Sigmoid colon (tissue), 7 donors: ENCODE results near the gene KLHL1. TPM values are rescaled to one million over a fixed set of nuclear protein-coding genes. Genes with fewer than 3 reads are reported as not detected.

Experiments used
- DNase-seq: peaks from one replicate; pipeline ENCODE4 v3.0.0-alpha.2; 2019
- H3K27ac ChIP-seq, 4 donors: fragments of 200-600 bp; sonication (generic); one replicate each; pipeline ENCODE4 v1.5.1; 2016 to 2019; ENCODE audit warnings: mild to moderate bottlenecking in 1 of 4
- H3K27me3 ChIP-seq, 3 donors: fragments of 200-600 bp; sonication (generic); one replicate each; pipeline ENCODE4 v1.5.1; 2019; ENCODE audit warnings: mild to moderate bottlenecking in 1 of 3
- H3K36me3 ChIP-seq, 4 donors: fragments of 200-600 bp; sonication (generic); one replicate each; pipeline ENCODE4 v1.5.1; 2016 to 2019
- H3K4me1 ChIP-seq, 4 donors: fragments of 200-600 bp; sonication (generic); one replicate each; pipeline ENCODE4 v1.5.1; 2017 to 2019
- H3K4me3 ChIP-seq, 4 donors: fragments of 200-600 bp; sonication (generic); one replicate each; pipeline ENCODE4 v1.5.1; 2017 to 2019; ENCODE audit warnings: mild to moderate bottlenecking in 2 of 4, moderate library complexity in 1 of 4
- H3K9me3 ChIP-seq, 4 donors: fragments of 200-600 bp in 3 of 4; sonication (generic) in 3 of 4; one replicate each; pipeline versions ENCODE4 v1.5.1 to v1.6.1; 2013 to 2019
- EP300 ChIP-seq, 4 donors: sonication (generic); formaldehyde crosslinking; IDR thresholded peaks; one replicate each; pipeline ENCODE4 v1.6.1; 2017; ENCODE audit warnings: antibody characterized with exemption in 4 of 4
- POLR2A ChIP-seq, 2 donors: fragments of 450-650 bp; IDR thresholded peaks; one replicate each; pipeline ENCODE4 v1.6.1; 2016; ENCODE audit warnings: antibody characterized with exemption in 2 of 2, mild to moderate bottlenecking in 2 of 2, moderate library complexity in 2 of 2
- POLR2AphosphoS5 ChIP-seq, 4 donors: sonication (generic); formaldehyde crosslinking; IDR thresholded peaks; one replicate each; pipeline ENCODE4 v1.6.1; 2017; ENCODE audit warnings: antibody characterized with exemption in 4 of 4
- WGBS, 2 donors: extraction: QIAGEN DNeasy Blood & Tissue Kit; methylation state at CpG; one replicate each; pipeline ENCODE4 v1.1.7; 2013; 5-methylcytosine and 5-hydroxymethylcytosine counted together
- intact Hi-C: fragments of 100-400 bp; cut with DNase I; formaldehyde crosslinking; loops from one replicate; pipeline ENCODE4 v1.15.1; 2023
- polyA plus RNA-seq, 3 donors: library from polyadenylated mRNA; stranded (reverse); fragments of 200-250 nt; gene quantifications; one replicate each; pipeline ENCODE4 v1.2.3, GENCODE V29; 2013
- total RNA-seq, 4 donors: library from RNA; depleted of rRNA; stranded (reverse); fragments of >200 nt; gene quantifications; one replicate each; pipeline ENCODE4 v1.1.0, GENCODE V29; 2016
- TF ChIP-seq, protein P1 (sequence below), 4 experiments: fragments of 450-650 bp in 3 of 4; fragments of 200-600 bp in 1 of 4; IDR thresholded peaks; one replicate each; pipeline ENCODE4 v1.5.1; 2016 to 2019; ENCODE audit warnings: antibody characterized with exemption in 4 of 4, mild to moderate bottlenecking in 3 of 4, moderate library complexity in 2 of 4
- donor health status: healthy with polysubstance abuse.
- donor health status: Bipolar disorder and iron deficiency.
- donor health status: healthy.

Gene KLHL1
- total and polyA plus RNA-seq, 7 donors, result 0.10 to 0.36 (median 0.27) TPM; not detected in 4

GRCh38 chr13:69950160-69950559 is 158.1 kb downstream of the KLHL1 start:
- Histone ChIP-seq H3K9me3 (no peaks in the 10 kb centered on the region), H3K4me1 (no peaks in the 10 kb centered on the region), H3K27me3 (no peaks in the 10 kb centered on the region), H3K36me3 (no peaks in the 10 kb centered on the region), H3K4me3 (no peak overlapping the region), H3K27ac (no peak overlapping the region)
- TF ChIP-seq EP300 (IDR thresholded peaks at IDR 0.05) (no peak), POLR2A (IDR thresholded peaks at IDR 0.05) (no peak), POLR2AphosphoS5 (IDR thresholded peaks at IDR 0.05) (no peak)
- TF ChIP-seq, protein P1, sequence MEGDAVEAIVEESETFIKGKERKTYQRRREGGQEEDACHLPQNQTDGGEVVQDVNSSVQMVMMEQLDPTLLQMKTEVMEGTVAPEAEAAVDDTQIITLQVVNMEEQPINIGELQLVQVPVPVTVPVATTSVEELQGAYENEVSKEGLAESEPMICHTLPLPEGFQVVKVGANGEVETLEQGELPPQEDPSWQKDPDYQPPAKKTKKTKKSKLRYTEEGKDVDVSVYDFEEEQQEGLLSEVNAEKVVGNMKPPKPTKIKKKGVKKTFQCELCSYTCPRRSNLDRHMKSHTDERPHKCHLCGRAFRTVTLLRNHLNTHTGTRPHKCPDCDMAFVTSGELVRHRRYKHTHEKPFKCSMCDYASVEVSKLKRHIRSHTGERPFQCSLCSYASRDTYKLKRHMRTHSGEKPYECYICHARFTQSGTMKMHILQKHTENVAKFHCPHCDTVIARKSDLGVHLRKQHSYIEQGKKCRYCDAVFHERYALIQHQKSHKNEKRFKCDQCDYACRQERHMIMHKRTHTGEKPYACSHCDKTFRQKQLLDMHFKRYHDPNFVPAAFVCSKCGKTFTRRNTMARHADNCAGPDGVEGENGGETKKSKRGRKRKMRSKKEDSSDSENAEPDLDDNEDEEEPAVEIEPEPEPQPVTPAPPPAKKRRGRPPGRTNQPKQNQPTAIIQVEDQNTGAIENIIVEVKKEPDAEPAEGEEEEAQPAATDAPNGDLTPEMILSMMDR (IDR thresholded peaks at IDR 0.05), result no peak
- 45 to 78% methylated on average over 4 of the region's 4 CpGs for WGBS, 2 donors
- DNase-seq, result no peak
- intact Hi-C loops, result no loop called here

DNA sequence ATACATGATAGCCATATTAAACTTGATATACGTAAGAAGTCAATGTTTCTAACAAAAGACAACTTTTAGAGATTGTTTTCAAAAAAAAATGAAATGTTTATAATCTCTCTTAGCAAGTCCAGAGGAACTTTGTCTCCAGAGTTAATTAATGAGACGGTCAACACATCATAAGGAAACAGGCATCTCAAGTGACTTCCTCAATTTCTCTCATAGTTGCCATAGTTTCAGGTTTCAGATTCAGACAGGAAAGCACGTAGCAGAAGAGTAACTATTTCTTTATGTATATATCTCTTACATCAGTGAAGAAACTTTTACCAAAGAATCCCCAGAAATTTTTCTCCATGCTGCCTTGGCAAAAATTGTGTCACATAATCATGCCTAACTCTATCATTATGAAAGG is 160.2 kb downstream of the KLHL1 start:
- intact Hi-C loops, result no loop called here
- no peaks in the 10 kb centered on the region for H3K4me1 ChIP-seq
- H3K27me3 ChIP-seq, result no peaks in the 10 kb centered on the region
- H3K4me3 ChIP-seq, result no peak overlapping the region
- H3K9me3 ChIP-seq, result no peaks in the 10 kb centered on the region
- H3K36me3 ChIP-seq, result no peaks in the 10 kb centered on the region
- H3K27ac ChIP-seq, result no peak overlapping the region
- 12 to 34% methylated on average over 3 of the region's 3 CpGs for WGBS, 2 donors
- no peak for TF ChIP-seq POLR2AphosphoS5 (IDR thresholded peaks at IDR 0.05)
- no peak for TF ChIP-seq POLR2A (IDR thresholded peaks at IDR 0.05)
- no peak for TF ChIP-seq EP300 (IDR thresholded peaks at IDR 0.05)
- TF ChIP-seq, protein P1 (IDR thresholded peaks at IDR 0.05), result no peak
- no peak for DNase-seq

GRCh38 chr13:69947582-69947981 is 160.7 kb downstream of the KLHL1 start:
- H3K36me3 ChIP-seq, result no peaks in the 10 kb centered on the region
- TF ChIP-seq POLR2A (IDR thresholded peaks at IDR 0.05) (no peak), EP300 (IDR thresholded peaks at IDR 0.05) (no peak), POLR2AphosphoS5 (IDR thresholded peaks at IDR 0.05) (no peak)
- TF ChIP-seq, protein P1 (IDR thresholded peaks at IDR 0.05), result no peak
- no peaks in the 10 kb centered on the region for H3K9me3 ChIP-seq
- DNase-seq, result no peak
- WGBS, 2 donors, result 46 to 73% methylated on average over 2 of the region's 2 CpGs
- H3K4me1 ChIP-seq, result no peaks in the 10 kb centered on the region
- intact Hi-C loops, result no loop called here
- no peaks in the 10 kb centered on the region for H3K27me3 ChIP-seq
- H3K27ac ChIP-seq, result no peak overlapping the region
- H3K4me3 ChIP-seq, result no peak overlapping the region

DNA sequence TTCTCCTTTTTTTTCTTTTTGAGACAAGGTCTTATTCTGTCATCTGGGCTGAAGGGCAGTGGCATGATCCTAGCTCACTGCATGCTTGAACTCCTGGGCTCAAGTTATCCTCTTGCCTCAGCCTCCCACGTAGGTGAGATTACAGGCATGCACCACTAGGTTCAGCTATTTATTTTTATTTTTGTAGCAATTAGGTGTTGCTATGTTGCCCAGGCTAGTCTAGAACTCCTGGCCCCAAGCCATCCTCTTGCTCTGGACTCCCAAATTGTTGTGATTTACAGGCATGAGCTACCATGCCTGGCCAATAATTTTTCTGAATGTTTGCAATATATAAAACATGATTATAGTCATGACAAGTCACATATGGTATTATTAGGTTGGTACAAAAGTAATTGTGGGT is 161.7 kb downstream of the KLHL1 start:
- no peak for DNase-seq
- Histone ChIP-seq H3K27ac (no peak overlapping the region), H3K27me3 (no peaks in the 10 kb centered on the region), H3K4me1 (no peaks in the 10 kb centered on the region), H3K4me3 (no peak overlapping the region), H3K36me3 (no peaks in the 10 kb centered on the region), H3K9me3 (no peaks in the 10 kb centered on the region)
- no peak for TF ChIP-seq EP300 (IDR thresholded peaks at IDR 0.05)
- intact Hi-C loops, result no loop called here
- WGBS, 2 donors, result 51 to 72% methylated on average over 1 of the region's 1 CpG

DNA sequence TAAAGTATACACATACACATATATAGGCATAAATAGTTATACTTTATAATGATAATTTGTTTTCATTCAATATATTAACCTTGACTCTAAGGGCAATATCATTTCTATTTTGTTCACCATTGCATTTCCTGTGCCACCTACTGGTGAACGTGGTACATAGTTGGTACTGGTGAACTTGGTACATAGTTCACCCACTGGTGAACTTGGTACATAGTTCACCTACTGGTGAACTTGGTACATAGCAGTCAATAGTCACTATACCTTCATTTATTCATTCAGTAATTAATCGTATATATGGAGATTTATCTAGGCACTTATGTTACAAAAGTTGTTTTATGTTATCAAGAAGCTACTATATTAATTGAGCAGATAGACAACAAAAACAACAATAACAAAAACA is 173.2 kb downstream of the KLHL1 start:
- no peak for DNase-seq
- no peaks in the 10 kb centered on the region for H3K9me3 ChIP-seq
- intact Hi-C loops, result no loop called here
- WGBS, 2 donors, result 43 to 67% methylated on average over 2 of the region's 2 CpGs
- H3K27me3 ChIP-seq, result no peaks in the 10 kb centered on the region
- no peaks in the 10 kb centered on the region for H3K36me3 ChIP-seq
- no peak overlapping the region for H3K4me3 ChIP-seq
- TF ChIP-seq POLR2A (IDR thresholded peaks at IDR 0.05) (no peak), POLR2AphosphoS5 (IDR thresholded peaks at IDR 0.05) (no peak), EP300 (IDR thresholded peaks at IDR 0.05) (no peak)
- TF ChIP-seq, protein P1 (IDR thresholded peaks at IDR 0.05), result no peak
- H3K27ac ChIP-seq, result no peak overlapping the region
- H3K4me1 ChIP-seq, result no peaks in the 10 kb centered on the region
